HEK293 (cell line): ENCODE measurements around the gene TM4SF5.

ENCODE experiments used
- TCF7L2 ChIP-seq: IDR thresholded peaks from 2 replicates; pipeline ENCODE4 v1.6.1; 2011; ENCODE audit warnings: low read depth, mild to moderate bottlenecking, inconsistent platforms, low read length, moderate library complexity, borderline replicate concordance
- ZNF114 ChIP-seq: fragments of 450-650 bp; formaldehyde crosslinking; IDR thresholded peaks from 2 replicates; pipeline ENCODE4 v1.5.0; 2017; ENCODE audit warnings: missing biosample characterization, missing genetic modification characterization
- ZNF335 ChIP-seq: fragments of 450-650 bp; formaldehyde crosslinking; conservative IDR thresholded peaks from 2 replicates; pipeline ENCODE4 v1.5.1; 2016; ENCODE audit warnings: missing biosample characterization, missing genetic modification characterization
- ZNF416 ChIP-seq: fragments of 450-650 bp; formaldehyde crosslinking; IDR thresholded peaks from 2 replicates; pipeline ENCODE4 v1.5.1; 2016; ENCODE audit warnings: missing biosample characterization, missing genetic modification characterization
- ZNF785 ChIP-seq: fragments of 450-650 bp; formaldehyde crosslinking; IDR thresholded peaks from 2 replicates; pipeline ENCODE4 v1.5.1; 2016; ENCODE audit warnings: missing biosample characterization, missing genetic modification characterization
- TF ChIP-seq, protein P1 (sequence below): fragments of 450-650 bp; formaldehyde crosslinking; IDR thresholded peaks from 2 replicates; pipeline ENCODE4 v1.5.1; 2016; ENCODE audit warnings: missing biosample characterization, missing genetic modification characterization
- TF ChIP-seq, protein P2 (sequence below): fragments of 450-650 bp; formaldehyde crosslinking; conservative IDR thresholded peaks from 2 replicates; pipeline ENCODE4 v1.5.1; 2016; ENCODE audit warnings: low read depth, missing biosample characterization, missing genetic modification characterization
- TF ChIP-seq, protein P3 (sequence below): fragments of 450-650 bp; formaldehyde crosslinking; IDR thresholded peaks from 2 replicates; pipeline ENCODE4 v1.5.1; 2017; ENCODE audit warnings: missing biosample characterization, missing genetic modification characterization
- TF ChIP-seq, protein P4 (sequence below): fragments of 450-650 bp; formaldehyde crosslinking; optimal IDR thresholded peaks from 2 replicates; pipeline ENCODE3; 2016; ENCODE audit warnings: missing biosample characterization, mild to moderate bottlenecking, missing genetic modification characterization
- TF ChIP-seq, protein P5 (sequence below): fragments of 450-650 bp; formaldehyde crosslinking; IDR thresholded peaks from 2 replicates; pipeline ENCODE4 v1.5.1; 2017; ENCODE audit warnings: missing biosample characterization, missing genetic modification characterization

DNA sequence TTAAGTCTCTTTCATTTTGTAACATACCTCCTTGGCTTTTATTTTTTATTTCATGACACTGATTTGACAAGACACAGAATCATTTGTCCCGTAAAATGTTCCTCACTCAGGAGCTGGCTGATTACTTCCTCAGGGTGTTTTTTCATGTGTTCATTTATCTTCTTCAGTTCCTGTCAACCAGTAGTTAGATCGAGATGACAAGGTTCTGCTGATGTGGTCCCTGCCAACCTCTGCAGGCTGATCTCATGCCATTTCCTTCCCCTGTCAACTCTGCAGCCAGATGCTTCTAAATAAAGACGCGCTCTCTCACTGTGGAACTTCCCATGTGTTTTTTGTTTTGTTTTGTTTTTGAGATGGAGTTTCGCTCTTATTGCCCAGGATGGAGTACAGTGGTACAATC, 23.8 kb upstream of the TM4SF5 start:
- TF ChIP-seq, protein P1, sequence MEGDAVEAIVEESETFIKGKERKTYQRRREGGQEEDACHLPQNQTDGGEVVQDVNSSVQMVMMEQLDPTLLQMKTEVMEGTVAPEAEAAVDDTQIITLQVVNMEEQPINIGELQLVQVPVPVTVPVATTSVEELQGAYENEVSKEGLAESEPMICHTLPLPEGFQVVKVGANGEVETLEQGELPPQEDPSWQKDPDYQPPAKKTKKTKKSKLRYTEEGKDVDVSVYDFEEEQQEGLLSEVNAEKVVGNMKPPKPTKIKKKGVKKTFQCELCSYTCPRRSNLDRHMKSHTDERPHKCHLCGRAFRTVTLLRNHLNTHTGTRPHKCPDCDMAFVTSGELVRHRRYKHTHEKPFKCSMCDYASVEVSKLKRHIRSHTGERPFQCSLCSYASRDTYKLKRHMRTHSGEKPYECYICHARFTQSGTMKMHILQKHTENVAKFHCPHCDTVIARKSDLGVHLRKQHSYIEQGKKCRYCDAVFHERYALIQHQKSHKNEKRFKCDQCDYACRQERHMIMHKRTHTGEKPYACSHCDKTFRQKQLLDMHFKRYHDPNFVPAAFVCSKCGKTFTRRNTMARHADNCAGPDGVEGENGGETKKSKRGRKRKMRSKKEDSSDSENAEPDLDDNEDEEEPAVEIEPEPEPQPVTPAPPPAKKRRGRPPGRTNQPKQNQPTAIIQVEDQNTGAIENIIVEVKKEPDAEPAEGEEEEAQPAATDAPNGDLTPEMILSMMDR = no peak
- TF ChIP-seq ZNF335 (no peak), TCF7L2 (no peak), ZNF785 (tag by site-specific recombination) (no peak), ZNF114 (tag by site-specific recombination) (no peak), ZNF416 (tag by site-specific recombination) (no peak)
- TF ChIP-seq, protein P2, sequence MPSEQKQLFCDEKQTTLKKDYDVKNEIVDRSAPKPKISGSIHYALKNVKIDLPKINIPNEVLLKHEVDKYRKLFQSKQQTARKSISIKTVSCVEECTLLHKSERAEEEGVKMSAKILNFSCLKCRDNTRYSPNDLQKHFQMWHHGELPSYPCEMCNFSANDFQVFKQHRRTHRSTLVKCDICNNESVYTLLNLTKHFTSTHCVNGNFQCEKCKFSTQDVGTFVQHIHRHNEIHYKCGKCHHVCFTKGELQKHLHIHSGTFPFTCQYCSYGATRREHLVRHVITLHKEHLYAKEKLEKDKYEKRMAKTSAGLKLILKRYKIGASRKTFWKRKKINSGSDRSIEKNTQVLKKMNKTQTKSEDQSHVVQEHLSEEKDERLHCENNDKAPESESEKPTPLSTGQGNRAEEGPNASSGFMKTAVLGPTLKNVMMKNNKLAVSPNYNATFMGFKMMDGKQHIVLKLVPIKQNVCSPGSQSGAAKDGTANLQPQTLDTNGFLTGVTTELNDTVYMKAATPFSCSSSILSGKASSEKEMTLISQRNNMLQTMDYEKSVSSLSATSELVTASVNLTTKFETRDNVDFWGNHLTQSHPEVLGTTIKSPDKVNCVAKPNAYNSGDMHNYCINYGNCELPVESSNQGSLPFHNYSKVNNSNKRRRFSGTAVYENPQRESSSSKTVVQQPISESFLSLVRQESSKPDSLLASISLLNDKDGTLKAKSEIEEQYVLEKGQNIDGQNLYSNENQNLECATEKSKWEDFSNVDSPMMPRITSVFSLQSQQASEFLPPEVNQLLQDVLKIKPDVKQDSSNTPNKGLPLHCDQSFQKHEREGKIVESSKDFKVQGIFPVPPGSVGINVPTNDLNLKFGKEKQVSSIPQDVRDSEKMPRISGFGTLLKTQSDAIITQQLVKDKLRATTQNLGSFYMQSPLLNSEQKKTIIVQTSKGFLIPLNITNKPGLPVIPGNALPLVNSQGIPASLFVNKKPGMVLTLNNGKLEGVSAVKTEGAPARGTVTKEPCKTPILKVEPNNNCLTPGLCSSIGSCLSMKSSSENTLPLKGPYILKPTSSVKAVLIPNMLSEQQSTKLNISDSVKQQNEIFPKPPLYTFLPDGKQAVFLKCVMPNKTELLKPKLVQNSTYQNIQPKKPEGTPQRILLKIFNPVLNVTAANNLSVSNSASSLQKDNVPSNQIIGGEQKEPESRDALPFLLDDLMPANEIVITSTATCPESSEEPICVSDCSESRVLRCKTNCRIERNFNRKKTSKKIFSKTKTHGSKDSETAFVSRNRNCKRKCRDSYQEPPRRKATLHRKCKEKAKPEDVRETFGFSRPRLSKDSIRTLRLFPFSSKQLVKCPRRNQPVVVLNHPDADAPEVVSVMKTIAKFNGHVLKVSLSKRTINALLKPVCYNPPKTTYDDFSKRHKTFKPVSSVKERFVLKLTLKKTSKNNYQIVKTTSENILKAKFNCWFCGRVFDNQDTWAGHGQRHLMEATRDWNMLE (tag by site-specific recombination) = no peak
- TF ChIP-seq, protein P3, sequence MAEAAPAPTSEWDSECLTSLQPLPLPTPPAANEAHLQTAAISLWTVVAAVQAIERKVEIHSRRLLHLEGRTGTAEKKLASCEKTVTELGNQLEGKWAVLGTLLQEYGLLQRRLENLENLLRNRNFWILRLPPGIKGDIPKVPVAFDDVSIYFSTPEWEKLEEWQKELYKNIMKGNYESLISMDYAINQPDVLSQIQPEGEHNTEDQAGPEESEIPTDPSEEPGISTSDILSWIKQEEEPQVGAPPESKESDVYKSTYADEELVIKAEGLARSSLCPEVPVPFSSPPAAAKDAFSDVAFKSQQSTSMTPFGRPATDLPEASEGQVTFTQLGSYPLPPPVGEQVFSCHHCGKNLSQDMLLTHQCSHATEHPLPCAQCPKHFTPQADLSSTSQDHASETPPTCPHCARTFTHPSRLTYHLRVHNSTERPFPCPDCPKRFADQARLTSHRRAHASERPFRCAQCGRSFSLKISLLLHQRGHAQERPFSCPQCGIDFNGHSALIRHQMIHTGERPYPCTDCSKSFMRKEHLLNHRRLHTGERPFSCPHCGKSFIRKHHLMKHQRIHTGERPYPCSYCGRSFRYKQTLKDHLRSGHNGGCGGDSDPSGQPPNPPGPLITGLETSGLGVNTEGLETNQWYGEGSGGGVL (tag by site-specific recombination) = no peak
- TF ChIP-seq, protein P4, sequence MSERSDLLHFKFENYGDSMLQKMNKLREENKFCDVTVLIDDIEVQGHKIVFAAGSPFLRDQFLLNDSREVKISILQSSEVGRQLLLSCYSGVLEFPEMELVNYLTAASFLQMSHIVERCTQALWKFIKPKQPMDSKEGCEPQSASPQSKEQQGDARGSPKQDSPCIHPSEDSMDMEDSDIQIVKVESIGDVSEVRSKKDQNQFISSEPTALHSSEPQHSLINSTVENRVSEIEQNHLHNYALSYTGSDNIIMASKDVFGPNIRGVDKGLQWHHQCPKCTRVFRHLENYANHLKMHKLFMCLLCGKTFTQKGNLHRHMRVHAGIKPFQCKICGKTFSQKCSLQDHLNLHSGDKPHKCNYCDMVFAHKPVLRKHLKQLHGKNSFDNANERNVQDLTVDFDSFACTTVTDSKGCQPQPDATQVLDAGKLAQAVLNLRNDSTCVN (tag by site-specific recombination) = no peak
- TF ChIP-seq, protein P5, sequence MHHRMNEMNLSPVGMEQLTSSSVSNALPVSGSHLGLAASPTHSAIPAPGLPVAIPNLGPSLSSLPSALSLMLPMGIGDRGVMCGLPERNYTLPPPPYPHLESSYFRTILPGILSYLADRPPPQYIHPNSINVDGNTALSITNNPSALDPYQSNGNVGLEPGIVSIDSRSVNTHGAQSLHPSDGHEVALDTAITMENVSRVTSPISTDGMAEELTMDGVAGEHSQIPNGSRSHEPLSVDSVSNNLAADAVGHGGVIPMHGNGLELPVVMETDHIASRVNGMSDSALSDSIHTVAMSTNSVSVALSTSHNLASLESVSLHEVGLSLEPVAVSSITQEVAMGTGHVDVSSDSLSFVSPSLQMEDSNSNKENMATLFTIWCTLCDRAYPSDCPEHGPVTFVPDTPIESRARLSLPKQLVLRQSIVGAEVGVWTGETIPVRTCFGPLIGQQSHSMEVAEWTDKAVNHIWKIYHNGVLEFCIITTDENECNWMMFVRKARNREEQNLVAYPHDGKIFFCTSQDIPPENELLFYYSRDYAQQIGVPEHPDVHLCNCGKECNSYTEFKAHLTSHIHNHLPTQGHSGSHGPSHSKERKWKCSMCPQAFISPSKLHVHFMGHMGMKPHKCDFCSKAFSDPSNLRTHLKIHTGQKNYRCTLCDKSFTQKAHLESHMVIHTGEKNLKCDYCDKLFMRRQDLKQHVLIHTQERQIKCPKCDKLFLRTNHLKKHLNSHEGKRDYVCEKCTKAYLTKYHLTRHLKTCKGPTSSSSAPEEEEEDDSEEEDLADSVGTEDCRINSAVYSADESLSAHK = no peak
